ENCODE data around the gene PCYT2.

The PCYT2 gene

DNA sequence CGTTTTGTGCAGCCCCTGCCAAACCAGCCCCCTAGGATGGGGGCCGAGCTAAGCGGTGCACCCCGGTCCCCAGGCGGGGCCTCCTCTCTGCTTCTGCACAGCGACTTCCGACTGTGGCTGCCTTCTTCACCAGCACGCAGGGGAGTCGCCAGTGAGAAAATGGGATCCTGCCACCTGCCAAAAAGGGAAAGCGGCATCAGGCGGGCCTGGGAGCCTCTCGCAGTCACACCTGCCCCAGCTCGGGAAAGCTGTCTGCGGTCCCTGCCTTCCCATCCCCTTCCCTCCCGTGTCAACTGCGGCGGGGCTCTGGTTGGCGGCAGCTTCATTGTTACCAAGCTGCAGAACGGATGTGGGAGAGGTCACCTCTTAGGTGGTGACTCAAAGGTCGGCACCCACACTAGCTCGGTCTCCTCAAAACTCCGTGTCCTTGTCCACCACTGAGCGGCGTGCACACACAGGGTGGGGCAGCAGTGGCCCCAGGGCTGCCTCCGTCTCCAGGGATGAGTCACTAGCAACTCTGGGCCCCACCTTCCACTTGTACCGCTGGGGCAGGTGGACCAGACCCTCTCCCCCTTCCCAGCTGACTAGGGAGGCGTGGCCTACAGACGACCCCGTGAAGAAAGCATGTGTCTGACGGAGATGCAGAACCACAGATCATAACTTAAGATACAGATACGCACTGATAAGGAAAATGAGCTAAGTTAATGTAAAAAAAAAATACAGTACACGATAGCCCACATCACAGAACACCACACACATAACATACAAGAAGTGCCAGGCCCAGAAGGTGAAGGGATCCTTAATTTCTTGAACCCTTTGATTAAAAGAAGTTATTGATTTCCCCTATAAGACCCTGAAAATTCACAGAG, 1.5 kb upstream of the PCYT2 start:
- no peak for DNase-seq (ENCODE audit: low spot score)

DNA sequence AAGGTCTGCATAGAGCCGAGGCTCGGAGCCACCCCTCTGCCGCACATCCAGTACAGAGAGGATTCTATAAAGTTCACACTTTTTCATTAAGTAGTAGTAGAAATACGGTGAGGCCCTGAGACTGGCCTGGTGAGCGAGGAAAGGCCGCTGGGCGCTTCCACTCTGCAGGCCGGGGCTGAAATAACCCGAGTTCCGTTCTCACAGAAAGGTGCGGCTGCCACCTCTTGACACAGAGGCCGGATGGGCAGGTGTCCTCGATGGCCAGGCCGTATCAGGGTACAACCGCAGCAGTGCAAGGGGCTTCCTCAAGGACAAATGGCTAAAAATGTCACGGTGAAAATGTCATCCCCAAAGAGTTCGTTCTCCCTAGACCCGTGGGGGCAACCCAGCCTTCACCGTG, 770 bp upstream of the PCYT2 start:
- no peak for DNase-seq (ENCODE audit: low spot score)

DNA sequence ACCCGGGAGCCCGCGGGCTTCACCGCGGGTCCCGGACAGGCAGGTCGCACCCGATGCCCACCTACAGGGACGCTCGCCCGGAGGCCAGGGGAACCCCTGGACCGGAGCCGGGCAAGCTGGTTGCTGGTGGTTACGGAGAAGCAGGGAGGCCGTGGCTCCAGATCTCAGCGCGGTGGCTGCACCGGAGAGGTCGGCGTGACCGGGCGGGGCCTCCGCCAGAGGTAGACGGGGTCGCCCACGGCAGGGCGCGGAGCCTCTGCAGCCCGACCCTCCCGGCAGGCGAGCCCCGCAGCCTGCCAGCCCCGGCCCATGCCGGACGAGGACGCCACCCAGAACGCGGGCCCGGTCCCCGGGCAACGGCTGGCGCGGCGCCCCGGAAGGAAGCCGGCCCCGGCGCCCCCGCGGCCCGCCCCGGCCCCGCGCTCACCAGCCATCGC, 341 bp downstream of the PCYT2 start:
- DNase-seq (ENCODE audit: low spot score), result no peak

DNA sequence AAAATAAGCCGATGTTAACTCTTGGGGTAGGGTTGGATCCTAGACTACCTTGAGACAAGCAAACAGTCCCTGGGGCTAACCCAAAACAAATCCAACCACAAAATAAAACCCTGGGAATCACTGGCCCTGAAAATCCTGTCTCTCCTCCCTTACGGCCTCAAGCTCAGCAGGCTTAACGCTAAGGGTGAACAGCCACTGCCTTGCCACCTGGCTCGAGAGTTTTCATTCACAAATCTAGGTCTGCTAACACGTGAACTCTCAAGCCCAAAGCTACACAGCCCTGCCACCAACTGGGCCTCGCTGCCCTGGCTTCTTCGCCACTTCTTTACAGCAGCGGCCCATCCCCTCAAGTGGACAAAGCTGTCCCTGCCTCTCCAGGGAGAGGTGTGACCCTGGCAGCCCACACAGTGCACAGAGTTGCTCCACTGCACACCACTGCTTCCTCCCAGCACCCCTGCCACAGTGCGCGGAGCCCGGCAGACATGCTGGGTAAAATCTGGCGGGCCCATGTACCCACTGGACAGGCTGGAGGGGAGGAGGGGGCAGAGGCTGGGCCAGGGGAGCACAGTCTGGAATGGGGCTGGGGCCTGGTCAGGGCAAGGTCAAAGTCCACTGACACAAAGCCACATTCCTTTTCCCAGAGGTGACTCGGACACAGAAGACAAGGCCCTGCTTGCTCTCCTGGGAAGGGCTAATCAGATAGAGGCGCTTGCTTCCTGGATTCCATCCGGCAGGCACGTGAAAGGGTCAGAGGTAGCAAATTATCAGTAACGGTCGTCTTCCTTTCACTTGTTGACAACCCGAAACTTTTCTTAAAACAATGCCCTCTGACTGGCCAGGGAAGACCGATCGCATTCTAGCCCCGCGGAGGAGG, 996 bp downstream of the PCYT2 start:
- no peak for DNase-seq (ENCODE audit: low spot score)

DNA sequence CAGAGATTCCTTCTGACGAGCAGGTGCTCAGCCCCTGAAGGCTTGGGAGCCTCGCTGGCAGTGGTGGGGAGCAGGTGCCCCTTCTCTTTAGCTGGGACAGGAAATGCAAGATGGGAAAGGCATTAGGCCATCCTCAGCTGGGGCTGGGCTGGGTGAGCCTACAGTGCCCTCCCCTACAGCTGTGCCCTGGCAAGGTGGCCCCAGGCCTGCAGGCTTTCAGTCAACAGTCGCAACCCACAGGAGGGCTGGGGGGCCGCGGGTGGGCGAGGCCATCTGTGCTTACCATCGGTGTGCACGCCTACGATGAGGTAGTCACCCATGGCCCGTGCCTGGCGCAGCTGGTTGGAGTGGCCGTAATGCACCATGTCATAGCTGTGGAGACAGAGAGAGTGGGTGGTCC, 2.0 kb downstream of the PCYT2 start:
- DNase-seq (ENCODE audit: low spot score), result no peak

DNA sequence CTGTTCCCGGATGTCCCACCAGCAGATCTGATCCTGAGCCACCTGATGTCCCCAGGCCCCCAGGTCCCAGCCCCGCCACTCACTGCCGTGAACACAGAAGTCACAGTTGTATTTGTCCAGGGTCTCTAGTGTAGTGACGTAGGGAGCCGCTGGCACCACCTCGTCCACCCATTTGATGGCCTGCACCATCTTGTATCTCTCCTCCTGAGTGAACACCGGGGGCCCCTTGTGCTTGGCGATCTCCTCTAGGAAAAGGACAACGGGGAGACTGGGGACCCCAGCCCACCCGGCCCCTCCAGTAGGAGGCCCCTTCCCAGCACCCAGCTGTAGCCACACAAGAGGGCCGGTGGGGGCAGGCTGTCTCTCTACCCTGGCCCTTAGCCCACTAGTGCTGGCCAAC, 2.4 kb downstream of the PCYT2 start:
- DNase-seq (ENCODE audit: low spot score), result no peak

DNA sequence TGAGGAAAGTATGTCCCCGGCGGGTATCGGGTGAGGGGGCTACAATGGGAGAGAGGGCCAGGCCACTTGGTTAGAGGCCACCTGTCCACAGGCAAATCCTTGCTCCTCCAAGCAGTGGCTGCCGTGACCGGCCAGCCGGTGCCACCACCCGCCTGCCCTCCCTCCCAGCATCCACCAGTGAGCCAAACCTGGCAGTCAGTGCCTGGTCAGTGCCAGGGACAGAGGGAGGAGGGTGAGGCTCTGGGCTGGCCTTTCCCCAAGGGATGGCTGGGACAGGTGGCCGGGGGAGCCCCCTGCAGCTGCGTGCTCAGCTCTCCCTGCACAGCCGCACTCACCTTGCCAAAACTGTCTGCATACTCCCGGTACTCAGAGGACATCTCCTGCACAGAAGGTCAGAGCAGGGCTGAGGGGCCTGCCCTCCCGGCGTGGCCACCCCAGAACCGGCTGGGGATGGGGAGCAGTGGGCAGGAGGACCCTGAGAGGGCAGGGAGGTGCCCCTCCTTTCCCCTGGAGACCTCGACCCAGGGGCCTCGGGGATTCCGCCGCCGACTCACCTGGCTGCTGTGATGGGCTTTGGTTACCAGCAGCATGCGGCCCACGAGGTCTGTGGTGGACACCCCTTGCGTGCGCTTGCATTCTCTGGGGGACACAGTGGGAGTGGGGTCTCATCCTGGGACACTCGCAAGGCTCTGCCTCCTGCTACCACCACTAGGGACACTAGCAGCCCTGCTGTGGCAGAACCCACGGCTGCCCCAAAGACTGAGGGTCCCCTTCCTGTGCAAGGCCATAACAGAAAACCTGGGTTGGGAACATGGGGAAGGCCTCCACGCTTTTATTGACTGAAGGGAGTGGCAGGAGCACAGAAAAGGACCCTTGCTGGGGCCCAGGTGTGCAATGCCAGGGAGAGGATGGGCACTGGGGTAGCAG, 3.7 kb downstream of the PCYT2 start:
- DNase-seq (ENCODE audit: low spot score), result no peak

DNA sequence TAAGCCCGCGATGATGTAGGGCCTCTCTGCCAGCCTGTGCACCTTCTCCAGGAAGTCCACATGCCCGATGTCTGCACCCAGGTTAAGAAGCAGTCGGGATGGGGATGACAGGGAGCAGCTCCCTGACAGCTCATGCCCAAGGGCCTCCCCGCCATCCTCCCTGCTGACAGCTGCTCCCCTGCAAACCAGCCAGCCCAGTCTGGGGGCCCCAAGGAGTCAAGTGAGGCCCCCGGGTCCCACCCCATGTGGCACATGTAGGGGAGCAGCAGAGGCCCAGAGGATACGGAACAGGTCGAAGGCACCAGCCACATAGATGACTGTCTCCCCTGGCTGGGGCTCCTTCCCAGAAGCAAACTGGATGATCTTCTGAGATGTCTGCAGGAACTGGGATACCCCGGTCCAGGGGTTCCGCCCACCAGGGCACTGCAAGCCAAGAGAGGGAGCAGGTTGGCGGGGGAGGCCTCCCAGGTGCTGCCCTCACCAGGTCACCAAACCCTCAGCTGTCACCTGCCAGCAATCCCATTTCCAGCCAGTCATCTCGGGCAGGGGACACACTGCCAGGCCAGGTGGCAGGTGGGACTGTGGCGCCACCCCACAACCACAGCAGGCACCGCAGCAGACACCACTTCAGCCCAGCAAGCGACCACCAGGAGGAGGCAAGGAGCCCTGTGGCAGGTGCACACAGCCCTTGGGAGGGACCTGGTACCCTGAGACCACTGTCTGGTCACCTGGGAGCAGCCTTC, 4.6 kb downstream of the PCYT2 start:
- no peak for DNase-seq (ENCODE audit: low spot score)

DNA sequence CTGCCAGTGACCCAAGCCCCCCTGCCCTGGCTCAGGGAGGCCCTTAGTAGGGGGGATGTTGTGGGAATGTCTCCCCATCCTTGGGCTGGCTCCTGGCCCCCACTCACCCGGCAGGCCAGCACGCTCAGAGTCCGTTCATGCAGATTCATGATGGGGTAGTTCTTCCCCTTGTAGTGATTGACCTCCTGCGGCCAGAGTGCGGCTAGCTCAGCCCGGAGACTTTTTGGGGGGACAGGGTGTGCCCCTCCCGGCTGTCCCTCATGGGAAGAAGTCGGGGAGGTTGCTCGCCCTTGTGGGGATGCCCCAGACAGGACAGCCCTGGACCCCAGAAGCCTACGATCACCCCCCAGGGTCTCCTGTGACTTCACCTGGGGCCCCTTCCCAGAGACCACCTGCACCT, 5.2 kb downstream of the PCYT2 start:
- DNase-seq (ENCODE audit: low spot score), result no peak

DNA sequence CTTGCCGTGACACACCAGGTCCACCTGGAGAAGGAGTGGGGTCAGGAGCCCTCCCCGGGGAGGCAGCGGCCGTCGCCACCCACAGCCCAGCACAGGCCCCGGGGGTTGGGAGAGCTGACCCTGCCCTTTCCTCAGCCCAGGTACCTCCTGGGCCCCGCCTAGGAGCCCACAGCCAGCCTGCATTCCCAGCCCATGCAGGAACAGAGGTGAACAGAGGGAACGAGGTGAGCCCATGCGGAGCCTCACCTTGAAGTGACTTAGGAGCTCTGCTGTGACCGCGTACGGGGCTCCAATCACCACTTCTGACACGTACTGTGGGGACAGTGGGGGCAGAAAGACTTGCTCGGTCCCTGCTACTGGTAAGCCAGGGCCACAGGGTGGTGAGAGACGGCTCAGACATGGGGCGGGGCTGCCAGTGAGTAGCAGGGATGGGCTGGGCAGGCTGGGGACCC, 5.7 kb downstream of the PCYT2 start:
- no peak for DNase-seq (ENCODE audit: low spot score)

DNA sequence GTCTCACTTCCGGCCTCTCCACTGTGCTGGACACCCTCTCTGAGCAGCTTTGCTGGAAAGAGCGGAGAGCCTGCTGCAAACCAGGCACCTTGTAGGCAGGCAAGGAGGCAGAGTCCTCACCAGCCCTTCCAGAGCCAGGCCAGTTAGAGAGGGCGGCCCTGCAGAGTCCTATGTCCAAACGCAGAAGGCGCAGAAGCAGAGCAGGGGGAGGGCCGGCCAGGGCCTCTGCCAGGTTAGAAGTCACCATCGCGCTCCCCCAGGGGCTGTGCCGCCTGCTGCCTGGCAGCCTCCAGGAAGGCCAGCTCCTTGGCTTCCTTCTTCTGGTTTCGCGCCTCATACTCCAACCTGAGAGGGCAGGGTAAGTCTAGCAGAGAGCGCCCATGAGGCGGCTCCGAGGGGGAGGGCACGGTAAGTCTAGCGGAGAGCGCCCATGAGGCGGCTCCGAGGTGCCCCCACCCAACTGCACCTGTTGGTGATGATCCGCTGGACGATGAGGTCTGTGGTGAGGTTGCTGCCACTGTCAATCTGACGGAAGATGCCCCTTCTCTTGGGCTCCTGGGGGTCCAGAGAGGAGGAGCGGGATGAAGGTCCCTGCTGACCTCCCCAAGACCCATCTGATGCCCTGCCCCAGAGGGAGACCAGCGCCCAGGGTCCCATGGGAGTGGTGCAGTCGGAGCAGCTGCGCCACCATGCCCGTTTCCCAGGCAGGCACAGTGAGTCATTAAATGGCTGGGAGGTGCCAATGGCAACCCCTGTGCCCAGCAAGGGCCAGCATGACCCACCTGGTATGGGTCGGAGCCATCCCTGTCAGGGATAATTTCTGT, 6.4 kb downstream of the PCYT2 start:
- no peak for DNase-seq (ENCODE audit: low spot score)

DNA sequence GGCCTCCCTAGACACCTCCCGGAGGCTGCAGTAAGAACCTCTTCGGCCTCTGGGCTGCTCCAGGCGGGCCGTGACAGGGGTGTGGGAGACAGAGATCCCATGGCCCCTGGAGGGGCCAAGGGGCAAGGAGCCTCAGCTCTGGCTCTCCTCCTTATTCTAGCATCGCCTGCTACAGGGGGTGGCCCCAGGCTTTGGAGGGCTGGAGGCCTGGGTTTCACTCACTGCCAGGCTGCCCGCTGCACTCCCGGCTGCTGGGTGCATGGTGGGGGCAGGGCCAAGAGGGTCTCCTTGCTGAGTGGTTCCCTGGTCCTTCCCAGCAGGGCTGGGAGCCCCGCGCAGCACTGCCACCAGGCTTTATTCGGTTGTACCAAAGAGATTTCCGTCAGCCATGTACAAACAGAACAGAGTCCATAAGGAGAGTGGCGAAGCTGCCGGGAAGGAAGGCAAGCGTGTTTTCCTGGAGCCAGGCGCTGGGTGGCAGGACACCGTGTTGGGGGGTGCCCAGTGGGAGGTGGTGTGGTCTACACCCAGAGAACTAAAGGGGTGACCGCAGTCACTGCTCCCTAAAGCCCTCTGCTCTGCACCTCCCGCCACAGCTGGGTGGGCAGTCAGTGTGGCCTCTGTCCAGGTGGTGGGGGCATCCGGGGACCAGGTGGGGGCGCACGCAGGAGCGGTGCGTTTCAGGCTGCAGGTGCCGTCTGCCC, 7.2 kb downstream of the PCYT2 start:
- DNase-seq (ENCODE audit: low spot score), result no peak

DNA sequence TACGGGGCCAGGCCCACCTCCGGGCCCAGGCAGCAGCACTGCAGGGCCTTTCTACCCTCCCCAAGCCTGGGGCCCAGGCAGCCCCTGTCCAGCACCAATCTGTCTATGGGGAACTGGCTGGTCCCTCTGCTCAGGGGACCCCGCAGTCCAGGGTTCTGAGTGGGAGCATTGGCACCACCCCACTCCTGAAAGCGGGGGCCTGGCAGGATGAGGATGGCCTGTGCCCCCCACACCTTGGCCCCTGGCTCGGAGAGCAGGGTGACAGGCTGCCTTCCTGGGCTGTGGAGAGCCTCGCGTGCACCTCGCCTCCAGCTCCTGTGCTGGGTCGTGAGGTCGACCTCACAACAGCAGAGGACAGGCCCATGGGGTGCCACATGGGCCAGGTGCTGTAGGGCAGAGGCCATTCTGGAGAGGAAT, 7.8 kb downstream of the PCYT2 start:
- DNase-seq (ENCODE audit: low spot score), result no peak

DNA sequence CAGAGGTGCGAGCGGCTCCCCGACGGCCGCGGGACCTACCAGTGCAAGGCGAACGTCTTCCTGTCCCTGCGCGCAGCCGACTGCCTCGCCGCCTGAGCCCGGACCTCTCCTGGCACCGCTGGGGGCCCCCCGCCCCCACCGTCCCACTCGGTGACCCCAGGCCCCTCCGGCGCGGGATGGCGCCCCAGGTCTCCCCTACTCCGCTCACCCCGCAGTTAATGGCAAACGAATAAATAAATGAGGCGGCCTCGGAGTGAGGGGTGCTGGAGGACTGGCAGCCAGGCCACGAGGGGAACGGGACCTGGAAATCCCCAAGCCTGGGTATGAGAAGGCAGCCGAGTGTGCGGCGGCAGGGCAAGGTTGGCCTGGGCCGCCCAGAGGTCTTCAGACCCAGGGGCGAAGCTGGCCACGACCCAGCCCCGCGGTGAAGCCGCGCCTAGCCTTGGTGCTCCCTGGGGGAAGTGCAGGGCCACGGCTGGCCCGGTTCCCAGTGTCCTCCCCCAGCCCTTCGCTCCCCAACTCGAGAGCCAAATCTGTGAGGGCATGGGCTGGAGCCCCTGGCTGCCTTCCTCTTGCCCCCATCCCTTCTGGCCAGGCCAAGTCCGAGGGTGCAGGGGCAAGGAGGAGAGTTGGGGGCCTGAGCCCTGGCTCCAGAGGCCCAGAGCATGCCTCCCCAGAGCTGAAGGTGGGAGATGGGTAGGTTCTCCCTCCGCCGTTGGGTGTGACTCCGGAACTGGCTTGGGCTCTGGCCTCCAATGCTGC, 8.4 kb downstream of the PCYT2 start:
- DNase-seq (ENCODE audit: low spot score), result no peak

DNA sequence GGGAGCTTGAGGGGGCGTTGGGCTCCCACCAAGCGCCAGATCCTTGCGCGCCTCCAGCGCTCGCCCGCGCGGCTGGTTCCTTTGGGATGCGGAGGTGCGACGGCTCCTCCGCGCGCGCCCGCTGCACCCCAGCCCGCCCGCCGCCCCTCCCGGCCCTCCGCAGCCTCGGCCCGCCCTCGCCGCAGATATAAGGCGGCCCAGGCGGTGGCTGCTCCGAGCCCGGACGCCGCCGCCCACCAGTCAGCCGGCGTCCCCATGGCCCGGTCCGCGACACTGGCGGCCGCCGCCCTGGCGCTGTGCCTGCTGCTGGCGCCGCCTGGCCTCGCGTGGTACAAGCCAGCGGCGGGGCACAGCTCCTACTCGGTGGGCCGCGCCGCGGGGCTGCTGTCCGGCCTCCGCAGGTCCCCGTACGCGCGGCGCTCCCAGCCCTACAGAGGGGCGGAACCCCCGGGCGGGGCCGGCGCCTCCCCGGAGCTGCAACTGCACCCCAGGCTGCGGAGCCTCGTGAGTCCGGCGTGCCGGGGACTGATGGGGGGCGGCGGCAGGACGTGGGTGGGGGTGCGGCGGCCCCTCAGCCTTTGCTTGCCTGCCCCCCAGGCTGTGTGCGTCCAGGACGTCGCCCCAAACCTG, 9.1 kb downstream of the PCYT2 start, which contains the start of gene NPB:
Gene NPB (plus strand): TSS at position 216 of the 630 bp plus-strand sequence. CDS start 40 bp downstream, at position 256.
- no peak for DNase-seq (ENCODE audit: low spot score)

DNA sequence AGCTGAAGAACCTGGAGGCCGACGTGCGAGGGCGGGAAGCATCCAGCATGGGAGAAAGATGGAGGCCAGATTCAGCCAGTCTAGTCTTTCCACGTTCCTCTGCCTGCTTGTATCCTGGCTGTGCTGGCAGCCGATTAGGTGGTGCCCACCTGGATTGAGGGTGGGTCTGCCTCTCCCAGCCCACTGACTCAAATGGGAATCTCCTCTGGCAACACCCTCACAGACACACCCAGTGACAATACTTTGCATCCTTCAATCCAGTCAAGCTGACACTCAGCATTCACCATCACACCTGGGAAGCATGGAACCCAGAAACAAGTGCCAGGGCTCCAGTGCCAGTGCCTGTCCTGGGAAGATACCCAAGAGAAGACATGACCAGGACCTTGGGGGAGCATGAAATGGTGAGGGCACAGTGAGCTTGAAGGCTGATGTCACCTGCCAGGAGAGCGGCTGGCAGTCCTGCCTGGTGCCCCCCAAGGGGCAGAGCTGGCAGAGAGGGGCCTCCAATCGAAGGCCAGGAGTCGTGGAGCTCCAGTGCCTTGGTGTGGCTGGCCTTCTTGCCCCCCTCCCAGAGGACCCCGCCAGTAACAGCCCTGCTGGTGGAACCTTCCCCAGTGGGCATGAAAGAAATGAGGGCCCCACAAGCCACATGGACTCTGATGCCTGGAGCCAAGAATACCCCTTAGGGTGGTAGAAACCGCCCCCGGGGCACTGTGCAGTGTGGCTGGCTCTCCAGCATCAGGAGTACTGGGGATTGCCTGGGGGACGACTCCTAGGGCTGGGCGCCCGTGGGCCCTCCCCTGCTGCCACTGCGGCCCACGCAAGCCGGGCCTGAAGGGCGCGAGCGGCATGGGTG, 9.8 kb downstream of the PCYT2 start:
- no peak for DNase-seq (ENCODE audit: low spot score)

DNA sequence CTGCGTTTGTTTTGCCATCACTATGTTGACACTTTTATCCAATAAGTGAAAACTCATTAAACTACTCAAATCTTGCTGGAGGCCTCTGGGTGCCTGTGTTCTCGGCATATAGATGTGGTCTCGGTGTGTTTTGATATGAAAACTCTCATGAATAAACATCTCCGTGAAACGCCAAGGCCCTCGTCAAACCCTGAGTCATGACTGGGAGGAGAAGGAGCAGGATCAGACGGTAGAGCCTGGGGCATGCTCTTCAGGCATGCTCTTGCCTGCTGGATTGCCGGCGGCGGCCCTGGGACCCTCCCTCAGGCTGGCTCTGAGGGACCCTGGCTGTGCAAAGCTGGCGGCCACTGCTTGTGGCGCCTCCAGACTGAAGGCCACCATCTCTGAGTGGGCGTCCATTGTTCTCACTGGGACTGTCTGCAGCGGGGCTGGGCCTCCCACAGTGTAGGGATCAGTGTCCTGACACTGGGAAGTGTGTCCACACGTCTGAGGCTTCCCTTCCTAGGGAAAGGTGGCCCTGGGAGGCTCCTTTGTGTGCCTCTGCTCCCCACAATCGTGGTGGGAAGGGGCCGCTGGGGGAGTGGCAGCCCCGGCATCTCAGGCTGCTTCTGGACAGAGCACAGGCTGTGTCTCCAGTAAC, 10.9 kb downstream of the PCYT2 start:
- no peak for DNase-seq (ENCODE audit: low spot score)
